ENCODE data around the gene DYRK1A. TPM values are rescaled to one million over a fixed set of nuclear protein-coding genes. Genes with fewer than 3 reads are reported as not detected.

DYRK1A gene
- total and polyA plus RNA-seq, 2 of the 13 experiments (the other 11 are each of a cell fraction or from before 2014, with no cell fraction given): 24.6 to 34.2 TPM

DNA sequence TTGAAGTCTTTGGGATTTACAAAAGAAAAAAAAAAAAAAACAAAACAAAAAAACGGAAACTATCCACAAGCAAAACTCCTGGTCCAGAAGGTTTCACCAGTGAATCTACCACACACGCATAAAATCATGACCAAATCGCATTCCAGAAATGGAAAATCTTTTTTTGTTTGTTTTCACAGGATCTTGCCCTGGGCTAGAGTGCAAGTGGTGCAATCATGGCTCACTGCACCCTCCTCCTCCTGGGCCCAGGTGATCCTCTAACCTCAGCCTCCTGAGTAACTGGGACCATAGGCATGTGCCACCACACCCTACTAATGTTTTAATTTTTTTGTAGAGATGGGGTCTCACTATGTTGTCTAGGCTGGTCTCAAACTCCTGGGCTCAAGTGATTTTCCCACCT, 100.5 kb downstream of the DYRK1A start:
- no peak for FAIRE-seq
- H3K4me1 ChIP-seq (ENCODE audit: insufficient read depth, low read length): peaks cover 23% of the 10 kb centered on the region
- peaks cover 6 to 9% of the 10 kb centered on the region in 2 experiments for H3K36me3 ChIP-seq (replicated peaks in 1 of 2; ENCODE audit: control insufficient read depth in 1 of 2, insufficient read depth in 2 of 2, low read length in 2 of 2)
- no peak for DNase-seq (ENCODE audit: low spot score)
- no peak for ATAC-seq
- CTCF ChIA-PET (ENCODE audit: low intra/inter-chr PET ratio, low total read pairs): no interaction called here
- no peaks in the 10 kb centered on the region for H3K27me3 ChIP-seq (ENCODE audit: control insufficient read depth in 1 of 2, insufficient read depth in 2 of 2, low read length in 2 of 2)
- intact Hi-C loops (cut with micrococcal nuclease; ENCODE audit: unreplicated experiment): no loop called here
- H3K4me3 ChIP-seq (replicated peaks in 1 of 3; ENCODE audit: insufficient read depth in 1 of 3, low read depth in 2 of 3, low read length in 3 of 3): no peak overlapping the region
- no peak overlapping the region for H3K9ac ChIP-seq (ENCODE audit: insufficient read depth, low read depth, low read length)
- in situ Hi-C loops (cut with HindIII; ENCODE audit: extremely low pct_ligation_motif_present, low pct_unique_long_range_greater_than_20kb): no loop called here
- no peak for TF ChIP-seq HOXA3 (CRISPR knock-in tag; IDR thresholded peaks at IDR 0.05)
- TF ChIP-seq ZNF263 (CRISPR knock-in tag; IDR thresholded peaks at IDR 0.05): 0 out of 2 replicates have a peak, but pooled peaks have one; percentile 35
- peak; percentile 82 for TF ChIP-seq ZNF770 (CRISPR knock-in tag; IDR thresholded peaks at IDR 0.05)
- TF ChIP-seq POGZ (CRISPR knock-in tag; IDR thresholded peaks at IDR 0.05): peak; percentile 42; the same call in 1 of the 2 replicates
- H3K79me2 ChIP-seq (ENCODE audit: insufficient read depth, low read length): peaks cover 93% of the 10 kb centered on the region
- BruUV-seq (replicated peaks): no TSS peak
- H2AFZ ChIP-seq (ENCODE audit: low read length): no peak overlapping the region
- H4K20me1 ChIP-seq (ENCODE audit: insufficient read depth, low read length): peaks cover 23% of the 10 kb centered on the region
- H3K4me2 ChIP-seq (ENCODE audit: low read depth, low read length): no peak overlapping the region
- WGBS (ENCODE audit: low lambda C conversion rate): 91% methylated on average over 3 of the region's 3 CpGs
- H3K27ac ChIP-seq (ENCODE audit: extremely low read length, insufficient read depth, low read length): no peak overlapping the region
- H3K9me3 ChIP-seq (ENCODE audit: low read length): no peaks in the 10 kb centered on the region
- POLR2A ChIA-PET: no interaction called here

GRCh38 chr21:37468909-37469308, 102.3 kb downstream of the DYRK1A start:
- Histone ChIP-seq H3K36me3 (replicated peaks in 1 of 2; ENCODE audit: control insufficient read depth in 1 of 2, insufficient read depth in 2 of 2, low read length in 2 of 2) (peaks cover 6 to 22% of the 10 kb centered on the region in 2 experiments), H2AFZ (ENCODE audit: low read length) (no peak overlapping the region), H3K27me3 (ENCODE audit: control insufficient read depth in 1 of 2, insufficient read depth in 2 of 2, low read length in 2 of 2) (no peaks in the 10 kb centered on the region), H3K4me1 (ENCODE audit: insufficient read depth, low read length) (0 out of 2 replicates have a peak, but pooled peaks cover 8% of the 10 kb centered on the region), H3K79me2 (ENCODE audit: insufficient read depth, low read length) (peaks cover 85% of the 10 kb centered on the region), H3K9me3 (ENCODE audit: low read length) (no peaks in the 10 kb centered on the region), H4K20me1 (ENCODE audit: insufficient read depth, low read length) (peaks cover 7% of the 10 kb centered on the region), H3K27ac (ENCODE audit: extremely low read length, insufficient read depth, low read length) (no peak overlapping the region), H3K4me2 (ENCODE audit: low read depth, low read length) (no peak overlapping the region), H3K9ac (ENCODE audit: insufficient read depth, low read depth, low read length) (no peak overlapping the region), H3K4me3 (replicated peaks in 1 of 3; ENCODE audit: insufficient read depth in 1 of 3, low read depth in 2 of 3, low read length in 3 of 3) (no peak overlapping the region)
- no peak for TF ChIP-seq GZF1 (CRISPR knock-in tag; IDR thresholded peaks at IDR 0.05)
- TF ChIP-seq ZNF660 (CRISPR knock-in tag; IDR thresholded peaks at IDR 0.05; ENCODE audit: borderline replicate concordance, low read depth): no peak
- no peak for TF ChIP-seq STAT5B (CRISPR knock-in tag; IDR thresholded peaks at IDR 0.05)
- no peak for TF ChIP-seq ZNF644 (CRISPR knock-in tag; IDR thresholded peaks at IDR 0.05; ENCODE audit: low read depth)
- no peak for TF ChIP-seq ZNF550 (CRISPR knock-in tag; IDR thresholded peaks at IDR 0.05; ENCODE audit: borderline replicate concordance)
- TF ChIP-seq KLF11 (CRISPR knock-in tag; IDR thresholded peaks at IDR 0.05): no peak
- no peak for TF ChIP-seq SOX6 (IDR thresholded peaks at IDR 0.05)
- no peak for TF ChIP-seq SOX6 (CRISPR knock-in tag; IDR thresholded peaks at IDR 0.05)
- no peak for TF ChIP-seq IRF2 (CRISPR knock-in tag; IDR thresholded peaks at IDR 0.05)
- no peak for TF ChIP-seq GPBP1L1 (CRISPR knock-in tag; IDR thresholded peaks at IDR 0.05)
- POLR2A ChIA-PET: no interaction called here
- CTCF ChIA-PET (ENCODE audit: low intra/inter-chr PET ratio, low total read pairs): no interaction called here
- FAIRE-seq (no peak), ATAC-seq (no peak), DNase-seq (ENCODE audit: low spot score) (no peak)
- in situ Hi-C loops (cut with HindIII; ENCODE audit: extremely low pct_ligation_motif_present, low pct_unique_long_range_greater_than_20kb): no loop called here
- no TSS peak for BruUV-seq (replicated peaks)
- intact Hi-C loops (cut with micrococcal nuclease; ENCODE audit: unreplicated experiment): no loop called here
- 97% methylated on average over 4 of the region's 4 CpGs for WGBS (ENCODE audit: low lambda C conversion rate)
